Measurements from ENCODE around the gene PPP1R13B. TPM values are rescaled to one million over a fixed set of nuclear protein-coding genes. Genes with fewer than 3 reads are reported as not detected.

PPP1R13B gene
- total RNA-seq, 1 experiment from 2014 or later = 3.0 TPM

DNA sequence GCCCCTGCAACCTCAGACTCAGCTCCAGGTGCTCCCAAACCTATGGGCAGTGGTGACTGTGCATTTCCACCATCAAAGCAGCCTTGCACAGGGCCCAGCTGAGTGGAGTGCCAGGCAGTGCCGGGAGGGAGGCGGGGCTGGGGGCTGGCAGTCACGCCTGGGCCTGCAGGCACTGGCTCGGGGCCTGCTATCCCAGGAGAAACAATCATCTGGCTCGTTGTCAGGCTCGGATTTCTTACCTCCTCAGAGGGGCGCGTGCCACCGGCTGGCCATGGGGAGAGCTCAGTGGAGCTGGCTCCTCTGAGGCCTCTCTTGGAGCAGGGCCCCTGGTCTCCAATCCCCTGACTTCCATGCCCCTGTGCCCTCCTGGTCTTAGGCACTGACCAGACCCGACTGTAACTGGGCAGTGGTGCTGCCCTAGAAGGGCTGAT is 20.2 kb upstream of the PPP1R13B start:
- H3K27ac ChIP-seq (ENCODE audit: low read length) = no peak overlapping the region
- H3K9me3 ChIP-seq (ENCODE audit: low read length) = no peaks in the 10 kb centered on the region
- no peak overlapping the region for H2AFZ ChIP-seq (ENCODE audit: low read length)
- H3K4me1 ChIP-seq (ENCODE audit: low read length) = no peaks in the 10 kb centered on the region
- no peaks in the 10 kb centered on the region for H3K36me3 ChIP-seq (ENCODE audit: insufficient read depth, low read length)
- H3K9ac ChIP-seq (ENCODE audit: low read length) = no peak overlapping the region
- H3K79me2 ChIP-seq (ENCODE audit: low read length) = no peaks in the 10 kb centered on the region
- H3K4me2 ChIP-seq (ENCODE audit: low read depth, low read length, poor library complexity, severe bottlenecking) = no peak overlapping the region
- no peak overlapping the region for H3K4me3 ChIP-seq (ENCODE audit: low read length)
- no peaks in the 10 kb centered on the region for H3K9me2 ChIP-seq (replicated peaks; ENCODE audit: insufficient read depth, low read length)
- DNase-seq = no peak
- 0 out of 2 replicates have a peak, but pooled peaks cover 1% of the 10 kb centered on the region for H3K27me3 ChIP-seq (ENCODE audit: low read length)
- H4K20me1 ChIP-seq (ENCODE audit: insufficient read depth, low read depth, low read length) = no peaks in the 10 kb centered on the region

DNA sequence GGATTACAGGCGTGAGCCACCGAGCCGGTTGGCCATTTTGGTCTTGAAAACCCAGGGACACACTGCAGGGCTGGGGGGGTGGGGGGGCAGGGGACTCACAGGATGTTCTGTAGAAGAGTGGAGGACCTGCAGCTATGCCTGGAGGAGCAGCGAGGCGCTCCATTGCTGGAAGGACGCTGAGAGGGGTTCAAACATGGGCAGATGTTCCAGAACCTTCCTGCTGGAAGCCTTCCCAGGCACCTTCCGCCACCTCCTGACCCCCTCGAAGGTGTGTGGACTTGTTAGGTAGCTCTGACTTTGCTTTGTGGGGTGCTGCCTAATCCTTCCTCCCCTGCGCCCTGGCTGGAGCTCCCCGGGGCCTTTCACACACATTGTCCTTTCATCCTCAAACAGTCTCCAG is 19.6 kb upstream of the PPP1R13B start:
- no peak overlapping the region for H3K9ac ChIP-seq (ENCODE audit: low read length)

DNA sequence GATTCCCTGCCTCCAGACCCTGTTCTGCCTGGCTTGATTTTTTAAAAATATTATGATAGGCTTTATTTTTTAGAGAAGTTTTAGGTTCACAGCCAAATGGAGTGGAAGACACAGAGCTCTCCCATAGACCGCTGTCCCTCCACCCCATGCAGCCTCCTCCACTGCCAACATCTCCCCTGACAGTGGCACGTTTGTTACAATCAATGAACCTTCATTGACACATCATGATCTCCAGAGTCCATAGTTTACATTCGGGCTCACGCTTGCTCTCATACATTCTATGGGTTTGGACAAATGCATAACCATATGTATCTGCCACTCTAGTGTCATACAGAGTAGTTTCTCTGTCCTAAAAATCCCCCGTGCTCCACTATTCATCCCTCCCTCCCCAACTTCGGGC is 15.9 kb upstream of the PPP1R13B start:
- no peak overlapping the region for H3K9ac ChIP-seq (ENCODE audit: low read length)

More for the DNA sequence above, 19.6 kb upstream of the PPP1R13B start:
- H3K4me3 ChIP-seq (ENCODE audit: low read length) = no peak overlapping the region
- 0 out of 2 replicates have a peak, but pooled peaks cover 5% of the 10 kb centered on the region for H3K27me3 ChIP-seq (ENCODE audit: low read length)
- no peaks in the 10 kb centered on the region for H3K9me3 ChIP-seq (ENCODE audit: low read length)
- H3K4me2 ChIP-seq (ENCODE audit: low read depth, low read length, poor library complexity, severe bottlenecking) = no peak overlapping the region
- no peaks in the 10 kb centered on the region for H4K20me1 ChIP-seq (ENCODE audit: insufficient read depth, low read depth, low read length)
- no peak overlapping the region for H3K27ac ChIP-seq (ENCODE audit: low read length)
- DNase-seq = no peak
- no peaks in the 10 kb centered on the region for H3K9me2 ChIP-seq (replicated peaks; ENCODE audit: insufficient read depth, low read length)
- no peak overlapping the region for H2AFZ ChIP-seq (ENCODE audit: low read length)
- H3K79me2 ChIP-seq (ENCODE audit: low read length) = no peaks in the 10 kb centered on the region
- H3K36me3 ChIP-seq (ENCODE audit: insufficient read depth, low read length) = no peaks in the 10 kb centered on the region
- no peaks in the 10 kb centered on the region for H3K4me1 ChIP-seq (ENCODE audit: low read length)

DNA sequence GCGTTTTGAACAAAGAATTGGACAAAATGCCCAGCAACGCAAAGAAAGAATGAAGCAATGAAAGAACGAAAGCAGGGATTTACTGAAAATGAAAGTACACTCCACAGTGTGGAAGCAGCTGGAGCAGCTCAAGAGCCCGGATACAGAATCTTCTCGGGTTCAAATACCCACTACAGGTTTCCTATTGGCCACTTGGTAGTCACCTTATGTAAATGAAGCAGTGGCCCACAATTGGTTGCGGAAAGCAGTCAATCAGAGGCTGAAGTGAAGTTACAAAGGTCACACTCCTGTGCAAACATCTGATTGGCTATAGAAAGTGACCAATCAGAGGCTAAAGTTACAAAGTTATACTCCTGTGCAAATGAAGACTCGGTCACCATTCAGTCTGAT is 15.0 kb upstream of the PPP1R13B start:
- Histone ChIP-seq H3K9ac (ENCODE audit: low read length) (no peak overlapping the region), H2AFZ (ENCODE audit: low read length) (no peak overlapping the region), H3K79me2 (ENCODE audit: low read length) (no peaks in the 10 kb centered on the region), H4K20me1 (ENCODE audit: insufficient read depth, low read depth, low read length) (no peaks in the 10 kb centered on the region), H3K4me3 (ENCODE audit: low read length) (no peak overlapping the region), H3K36me3 (ENCODE audit: insufficient read depth, low read length) (no peaks in the 10 kb centered on the region), H3K27ac (ENCODE audit: low read length) (no peak overlapping the region), H3K4me2 (ENCODE audit: low read depth, low read length, poor library complexity, severe bottlenecking) (no peak overlapping the region), H3K27me3 (ENCODE audit: low read length) (0 out of 2 replicates have a peak, but pooled peaks cover 5% of the 10 kb centered on the region), H3K9me3 (ENCODE audit: low read length) (no peaks in the 10 kb centered on the region), H3K4me1 (ENCODE audit: low read length) (no peaks in the 10 kb centered on the region), H3K9me2 (replicated peaks; ENCODE audit: insufficient read depth, low read length) (no peaks in the 10 kb centered on the region)
- DNase-seq = no peak

More for the DNA sequence above, 15.9 kb upstream of the PPP1R13B start:
- no peaks in the 10 kb centered on the region for H3K4me1 ChIP-seq (ENCODE audit: low read length)
- no peak for DNase-seq
- 0 out of 2 replicates have a peak, but pooled peaks cover 5% of the 10 kb centered on the region for H3K27me3 ChIP-seq (ENCODE audit: low read length)
- no peak overlapping the region for H3K27ac ChIP-seq (ENCODE audit: low read length)
- no peak overlapping the region for H3K4me2 ChIP-seq (ENCODE audit: low read depth, low read length, poor library complexity, severe bottlenecking)
- no peak overlapping the region for H2AFZ ChIP-seq (ENCODE audit: low read length)
- H3K4me3 ChIP-seq (ENCODE audit: low read length) = no peak overlapping the region
- H3K36me3 ChIP-seq (ENCODE audit: insufficient read depth, low read length) = no peaks in the 10 kb centered on the region
- H3K9me3 ChIP-seq (ENCODE audit: low read length) = no peaks in the 10 kb centered on the region
- no peaks in the 10 kb centered on the region for H4K20me1 ChIP-seq (ENCODE audit: insufficient read depth, low read depth, low read length)
- no peaks in the 10 kb centered on the region for H3K79me2 ChIP-seq (ENCODE audit: low read length)
- no peaks in the 10 kb centered on the region for H3K9me2 ChIP-seq (replicated peaks; ENCODE audit: insufficient read depth, low read length)

DNA sequence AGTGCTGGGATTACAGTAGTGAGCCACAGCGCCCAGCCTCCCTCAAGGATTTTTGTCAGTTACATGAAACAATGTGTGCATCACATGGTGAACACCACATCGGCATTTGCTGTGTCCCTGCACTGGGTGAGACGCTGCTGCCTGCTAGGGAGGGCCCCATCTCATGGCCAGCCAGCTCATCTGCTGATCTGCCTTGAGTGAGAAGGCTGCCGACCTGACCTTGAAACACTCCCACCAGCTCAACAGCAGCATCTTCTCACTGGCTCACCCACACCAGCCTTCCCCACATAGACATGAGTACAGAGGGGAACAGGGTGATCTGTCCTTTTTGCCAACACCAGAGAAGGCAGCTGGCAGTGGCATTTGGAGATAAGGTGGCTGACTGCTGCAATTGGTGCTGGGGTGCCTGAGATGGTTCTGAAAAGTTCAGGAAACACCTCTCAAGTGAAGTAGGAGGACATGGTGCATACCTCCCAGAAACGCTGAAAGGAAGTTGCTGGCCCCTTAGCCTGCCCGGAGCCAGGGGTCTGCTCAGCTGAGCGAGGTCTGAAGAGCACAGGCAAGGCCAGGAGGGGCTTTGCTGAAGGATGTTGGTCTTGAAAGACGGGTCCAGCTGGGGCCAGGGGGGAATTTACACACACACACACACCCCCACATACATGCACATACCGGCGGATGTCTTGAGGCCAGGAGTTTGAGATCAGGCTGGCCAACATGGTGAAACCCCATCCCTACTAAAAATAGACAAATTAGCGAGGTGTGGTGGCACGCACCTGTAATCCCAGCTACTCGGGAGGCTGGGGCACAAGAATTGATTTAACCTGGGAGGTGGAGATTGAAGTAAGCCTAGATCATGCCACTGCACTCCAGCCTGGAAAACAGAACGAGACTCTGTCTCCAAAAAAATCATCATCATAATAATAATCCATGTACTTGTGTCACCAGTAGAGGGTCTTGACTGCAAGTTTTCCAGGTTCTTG is 14.3 kb upstream of the PPP1R13B start:
- H2AFZ ChIP-seq (ENCODE audit: low read length) = no peak overlapping the region
- no peak overlapping the region for H3K4me2 ChIP-seq (ENCODE audit: low read depth, low read length, poor library complexity, severe bottlenecking)
- no peaks in the 10 kb centered on the region for H3K9me2 ChIP-seq (replicated peaks; ENCODE audit: insufficient read depth, low read length)
- no peaks in the 10 kb centered on the region for H3K79me2 ChIP-seq (ENCODE audit: low read length)
- H3K4me3 ChIP-seq (ENCODE audit: low read length) = no peak overlapping the region
- H3K4me1 ChIP-seq (ENCODE audit: low read length) = no peaks in the 10 kb centered on the region
- no peak overlapping the region for H3K9ac ChIP-seq (ENCODE audit: low read length)
- 0 out of 2 replicates have a peak, but pooled peaks cover 5% of the 10 kb centered on the region for H3K27me3 ChIP-seq (ENCODE audit: low read length)
- H3K36me3 ChIP-seq (ENCODE audit: insufficient read depth, low read length) = no peaks in the 10 kb centered on the region
- no peaks in the 10 kb centered on the region for H4K20me1 ChIP-seq (ENCODE audit: insufficient read depth, low read depth, low read length)
- DNase-seq = no peak
- no peak overlapping the region for H3K27ac ChIP-seq (ENCODE audit: low read length)
- no peaks in the 10 kb centered on the region for H3K9me3 ChIP-seq (ENCODE audit: low read length)

DNA sequence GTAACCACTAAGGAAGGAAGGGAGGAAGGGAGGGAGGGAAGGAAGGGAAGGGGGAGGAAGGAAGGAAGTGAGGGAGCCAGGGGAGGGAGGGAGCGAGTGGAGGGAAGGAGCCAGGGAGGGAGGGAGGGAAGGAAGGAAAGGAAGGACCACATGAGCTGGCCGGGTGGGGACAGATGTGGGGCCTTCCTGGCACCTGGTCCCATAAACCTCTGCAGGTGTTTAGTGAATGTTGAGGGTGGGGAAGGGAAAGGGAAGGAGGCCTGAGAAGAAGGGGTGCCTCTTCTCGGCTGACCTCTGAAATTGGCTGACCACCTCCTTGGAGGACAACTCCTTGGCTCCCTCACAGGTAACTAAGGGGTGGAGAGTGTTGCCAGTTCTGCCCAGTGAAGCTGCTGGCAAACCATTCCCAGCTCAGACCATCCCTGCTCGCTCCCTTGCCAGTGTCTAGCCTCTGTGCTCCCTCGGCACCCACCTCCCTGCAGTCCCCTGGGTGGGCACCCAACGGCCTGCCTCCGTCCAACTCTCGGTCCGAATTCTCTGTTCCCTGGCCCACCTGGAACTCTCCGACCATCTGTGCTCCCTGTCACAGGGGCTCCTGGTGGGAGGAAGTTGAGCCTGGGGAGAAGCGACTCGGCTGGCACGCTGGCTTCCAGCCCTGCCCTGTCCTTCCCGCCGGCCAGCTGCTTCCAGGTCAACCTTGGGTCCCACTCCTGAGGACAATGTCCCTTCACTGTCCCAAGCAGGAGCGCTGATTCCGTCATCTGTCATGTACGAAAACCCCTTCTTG is 12.2 kb upstream of the PPP1R13B start:
- H3K36me3 ChIP-seq (ENCODE audit: insufficient read depth, low read length) = no peaks in the 10 kb centered on the region
- no peaks in the 10 kb centered on the region for H4K20me1 ChIP-seq (ENCODE audit: insufficient read depth, low read depth, low read length)
- no peak overlapping the region for H2AFZ ChIP-seq (ENCODE audit: low read length)
- H3K9me2 ChIP-seq (replicated peaks; ENCODE audit: insufficient read depth, low read length) = no peaks in the 10 kb centered on the region
- H3K27me3 ChIP-seq (ENCODE audit: low read length) = 0 out of 2 replicates have a peak, but pooled peaks cover 5% of the 10 kb centered on the region
- H3K27ac ChIP-seq (ENCODE audit: low read length) = no peak overlapping the region
- H3K9ac ChIP-seq (ENCODE audit: low read length) = no peak overlapping the region
- H3K9me3 ChIP-seq (ENCODE audit: low read length) = no peaks in the 10 kb centered on the region
- no peak overlapping the region for H3K4me2 ChIP-seq (ENCODE audit: low read depth, low read length, poor library complexity, severe bottlenecking)
- DNase-seq = no peak
- no peak overlapping the region for H3K4me3 ChIP-seq (ENCODE audit: low read length)
- H3K4me1 ChIP-seq (ENCODE audit: low read length) = no peaks in the 10 kb centered on the region
- no peaks in the 10 kb centered on the region for H3K79me2 ChIP-seq (ENCODE audit: low read length)

DNA sequence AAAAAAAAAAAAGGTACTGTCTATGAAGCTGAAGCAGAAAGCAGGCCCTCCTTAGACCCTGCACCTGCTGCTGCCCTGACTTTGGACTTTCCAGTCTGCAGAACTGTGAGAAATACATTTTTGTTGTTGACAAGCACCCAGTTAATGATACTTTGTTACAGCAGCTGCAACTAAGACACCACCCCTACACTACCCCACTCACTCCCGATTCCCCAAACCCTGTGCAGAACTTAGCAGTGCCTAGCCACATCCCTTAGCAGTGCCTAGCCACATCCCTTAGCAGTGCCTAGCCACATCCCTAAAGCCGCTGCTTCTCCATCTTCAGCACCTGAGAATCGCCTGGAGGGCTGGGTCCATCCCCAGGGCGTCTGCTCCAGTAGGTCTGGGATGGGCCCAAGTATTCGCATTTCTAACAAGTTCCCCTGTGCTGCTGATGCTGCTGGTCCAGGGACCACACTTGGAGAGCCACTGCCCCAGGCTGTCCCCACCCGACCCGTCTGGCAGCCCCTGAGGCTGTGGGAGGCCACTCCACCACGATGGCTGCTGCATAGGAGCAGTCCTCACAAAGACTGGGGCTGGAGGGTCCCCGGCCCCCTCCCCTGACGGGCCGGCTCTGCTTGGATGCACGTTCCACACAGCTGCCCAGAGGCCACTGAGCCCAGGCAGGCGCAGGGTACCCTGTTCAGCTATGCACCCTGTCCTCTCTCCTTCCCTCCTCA is 10.8 kb upstream of the PPP1R13B start:
- Histone ChIP-seq H3K9me3 (ENCODE audit: low read length) (no peaks in the 10 kb centered on the region), H2AFZ (ENCODE audit: low read length) (no peak overlapping the region), H3K79me2 (ENCODE audit: low read length) (no peaks in the 10 kb centered on the region), H3K27me3 (ENCODE audit: low read length) (0 out of 2 replicates have a peak, but pooled peaks cover 5% of the 10 kb centered on the region), H3K4me1 (ENCODE audit: low read length) (no peaks in the 10 kb centered on the region), H3K9ac (ENCODE audit: low read length) (no peak overlapping the region), H3K36me3 (ENCODE audit: insufficient read depth, low read length) (no peaks in the 10 kb centered on the region), H3K27ac (ENCODE audit: low read length) (no peak overlapping the region), H4K20me1 (ENCODE audit: insufficient read depth, low read depth, low read length) (no peaks in the 10 kb centered on the region), H3K4me3 (ENCODE audit: low read length) (no peak overlapping the region), H3K9me2 (replicated peaks; ENCODE audit: insufficient read depth, low read length) (no peaks in the 10 kb centered on the region), H3K4me2 (ENCODE audit: low read depth, low read length, poor library complexity, severe bottlenecking) (no peak overlapping the region)
- no peak for DNase-seq
